PC-9 (cell line): ENCODE measurements around the gene DIDO1.

ENCODE experiments used
- EZH2 ChIP-seq: fragments of 200-600 bp; sonication (generic); IDR thresholded peaks from 2 replicates; pipeline ENCODE4 v1.8.0; 2017; ENCODE audit warnings: antibody characterized with exemption, low read depth
- TF ChIP-seq, protein P1 (sequence below): fragments of 200-600 bp; sonication (generic); conservative IDR thresholded peaks from 2 replicates; pipeline ENCODE4 v1.6.1; 2017; ENCODE audit warnings: mixed run types, antibody characterized with exemption, mild to moderate bottlenecking, moderate library complexity

- TF ChIP-seq, protein P1, sequence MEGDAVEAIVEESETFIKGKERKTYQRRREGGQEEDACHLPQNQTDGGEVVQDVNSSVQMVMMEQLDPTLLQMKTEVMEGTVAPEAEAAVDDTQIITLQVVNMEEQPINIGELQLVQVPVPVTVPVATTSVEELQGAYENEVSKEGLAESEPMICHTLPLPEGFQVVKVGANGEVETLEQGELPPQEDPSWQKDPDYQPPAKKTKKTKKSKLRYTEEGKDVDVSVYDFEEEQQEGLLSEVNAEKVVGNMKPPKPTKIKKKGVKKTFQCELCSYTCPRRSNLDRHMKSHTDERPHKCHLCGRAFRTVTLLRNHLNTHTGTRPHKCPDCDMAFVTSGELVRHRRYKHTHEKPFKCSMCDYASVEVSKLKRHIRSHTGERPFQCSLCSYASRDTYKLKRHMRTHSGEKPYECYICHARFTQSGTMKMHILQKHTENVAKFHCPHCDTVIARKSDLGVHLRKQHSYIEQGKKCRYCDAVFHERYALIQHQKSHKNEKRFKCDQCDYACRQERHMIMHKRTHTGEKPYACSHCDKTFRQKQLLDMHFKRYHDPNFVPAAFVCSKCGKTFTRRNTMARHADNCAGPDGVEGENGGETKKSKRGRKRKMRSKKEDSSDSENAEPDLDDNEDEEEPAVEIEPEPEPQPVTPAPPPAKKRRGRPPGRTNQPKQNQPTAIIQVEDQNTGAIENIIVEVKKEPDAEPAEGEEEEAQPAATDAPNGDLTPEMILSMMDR, result no peak
- no peak for TF ChIP-seq EZH2
Measured at GRCh38 chr20:62834967-62835730, 91.2 kb downstream of the DIDO1 start.
